Pancreas (tissue), 10 donors: Measurements from ENCODE around the gene GDA. TPM values are rescaled to one million over a fixed set of nuclear protein-coding genes. Genes with fewer than 3 reads are reported as not detected.

ENCODE experiments used
- ATAC-seq, 4 donors: fragments of 200-7000 bp; cut with Tn5 transposase; one replicate each; pipeline versions ENCODE4 v1.8.0 to v1.9.1; 2020; ENCODE audit warnings: mild to moderate bottlenecking in 4 of 4, moderate library complexity in 4 of 4
- DNase-seq, 6 donors: peaks; one replicate each; pipeline ENCODE4 v3.0.0-alpha.2; 2020
- FAIRE-seq: peaks from 2 replicates; lab custom pipeline; 2012; peaks lifted over from hg19 to GRCh38; lab: Jason Lieb, UNC
- H3K27ac ChIP-seq, 4 donors: fragments of 200-600 bp; sonication (generic); 1 replicate in 3 of 4; 2 replicates in 1 of 4; pipeline versions ENCODE4 v1.5.0 to v1.8.0; 2020
- H3K27me3 ChIP-seq, 4 donors: fragments of 200-600 bp; one replicate each; pipeline ENCODE4 v1.8.0; 2021
- H3K36me3 ChIP-seq, 3 donors: fragments of 200-600 bp; sonication (generic) in 1 of 3; one replicate each; pipeline versions ENCODE4 v1.5.0 to v1.8.0; 2020 to 2021
- H3K4me1 ChIP-seq, 3 donors: fragments of 200-600 bp; one replicate each; pipeline ENCODE4 v1.8.0; 2021
- H3K4me3 ChIP-seq, 4 donors: fragments of 200-600 bp; sonication (generic) in 2 of 4; one replicate each; pipeline versions ENCODE4 v1.5.0 to v1.8.0; 2020 to 2021
- H3K9me3 ChIP-seq, 4 donors: fragments of 200-600 bp; one replicate each; pipeline ENCODE4 v1.8.0; 2021
- CTCF ChIP-seq, 4 donors: fragments of 200-600 bp; sonication (generic) in 3 of 4; IDR thresholded peaks; one replicate each; pipeline versions ENCODE4 v1.5.0 to v1.8.0; 2021; ENCODE audit warnings: antibody characterized with exemption in 4 of 4
- WGBS, 2 donors: extraction: QIAGEN DNeasy Blood & Tissue Kit; methylation state at CpG; one replicate each; pipeline ENCODE4 v1.1.7; 2013; 5-methylcytosine and 5-hydroxymethylcytosine counted together
- intact Hi-C, 3 donors: fragments of 100-400 bp; cut with DNase I; formaldehyde crosslinking; loops; one replicate each; pipeline versions ENCODE4 v1.11.1 to v1.14.2; 2022
- polyA plus RNA-seq, 2 donors: library from polyadenylated mRNA; stranded (reverse); fragments of 200-250 nt; gene quantifications; one replicate each; pipeline ENCODE4 v1.2.3, GENCODE V29; 2013
- total RNA-seq, 6 donors: library from RNA; stranded (reverse); fragmentation: NEBNext Ultra II Directional in 4 of 6; extraction: Animal tissue kit (Norgen Biotek cat#: 25700) in 4 of 6; gene quantifications; one replicate each; pipeline versions ENCODE4 v1.2.1 to v1.2.4, GENCODE V29; 2021 to 2023
- donor health status: healthy with polysubstance abuse.
- donor health status: DM: no; HTN: no; CAD: no; lungs with moderate emphysema.
- donor health status: DM: no; HTN: no; CAD: no.
- donor health status: control.
- donor health status: control.
- donor health status: Bipolar disorder and iron deficiency.
- donor health status: DM: yes; HTN: yes; CAD: no.
- donor health status: DM: no; HTN: no; CAD: no.
- donor health status: DM: no; HTN: no; CAD: no.
- donor health status: DM: yes; HTN: yes; CAD: no.

GDA gene
- total and polyA plus RNA-seq, 8 donors: 1.0 to 11.6 (median 2.1) TPM

GRCh38 chr9:72127753-72128152, 21.5 kb upstream of the GDA start:
- peaks cover 0 to 12% (median 11%) of the 10 kb centered on the region in 3 donors for H3K4me1 ChIP-seq
- DNase-seq (no peak), FAIRE-seq (no peak), ATAC-seq (peak in 1 of 4 donors; percentile 37)
- H3K36me3 ChIP-seq: no peaks in the 10 kb centered on the region
- no peaks in the 10 kb centered on the region for H3K9me3 ChIP-seq
- H3K4me3 ChIP-seq: no peak overlapping the region
- intact Hi-C loops: no loop called here
- 3 to 10% methylated on average over 2 of the region's 2 CpGs for whole genome bisulfite sequencing, 2 donors
- H3K27me3 ChIP-seq: no peaks in the 10 kb centered on the region
- no peak for TF ChIP-seq CTCF (IDR thresholded peaks at IDR 0.05)
- H3K27ac ChIP-seq: no peak overlapping the region

DNA sequence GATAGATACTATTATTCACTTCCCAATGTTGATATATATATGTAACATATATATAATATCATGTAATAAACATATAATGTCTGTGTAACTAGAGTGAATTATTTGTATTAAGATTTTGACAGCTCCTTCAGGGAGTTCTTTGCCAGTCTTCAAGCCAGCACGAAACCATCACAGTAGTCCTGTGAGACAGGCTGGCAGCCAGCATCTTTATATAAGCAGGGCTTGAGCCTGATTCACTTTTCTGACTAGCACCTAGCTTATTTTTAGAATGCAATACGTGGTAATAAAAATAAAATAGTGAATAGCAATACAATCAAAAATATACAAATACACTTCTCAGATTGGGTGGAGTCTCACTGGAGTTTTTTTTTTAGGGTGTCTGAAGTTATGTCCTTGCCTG, 20.7 kb upstream of the GDA start:
- no peak overlapping the region for H3K4me3 ChIP-seq
- WGBS, 2 donors: 43 to 48% methylated on average over 2 of the region's 2 CpGs
- ATAC-seq (no peak), FAIRE-seq (no peak), DNase-seq (no peak)
- intact Hi-C loops: no loop called here
- H3K9me3 ChIP-seq: no peaks in the 10 kb centered on the region
- H3K4me1 ChIP-seq: peaks cover 0 to 12% (median 11%) of the 10 kb centered on the region in 3 donors
- no peaks in the 10 kb centered on the region for H3K36me3 ChIP-seq
- H3K27me3 ChIP-seq: no peaks in the 10 kb centered on the region
- H3K27ac ChIP-seq: no peak overlapping the region
- TF ChIP-seq CTCF (IDR thresholded peaks at IDR 0.05): no peak

DNA sequence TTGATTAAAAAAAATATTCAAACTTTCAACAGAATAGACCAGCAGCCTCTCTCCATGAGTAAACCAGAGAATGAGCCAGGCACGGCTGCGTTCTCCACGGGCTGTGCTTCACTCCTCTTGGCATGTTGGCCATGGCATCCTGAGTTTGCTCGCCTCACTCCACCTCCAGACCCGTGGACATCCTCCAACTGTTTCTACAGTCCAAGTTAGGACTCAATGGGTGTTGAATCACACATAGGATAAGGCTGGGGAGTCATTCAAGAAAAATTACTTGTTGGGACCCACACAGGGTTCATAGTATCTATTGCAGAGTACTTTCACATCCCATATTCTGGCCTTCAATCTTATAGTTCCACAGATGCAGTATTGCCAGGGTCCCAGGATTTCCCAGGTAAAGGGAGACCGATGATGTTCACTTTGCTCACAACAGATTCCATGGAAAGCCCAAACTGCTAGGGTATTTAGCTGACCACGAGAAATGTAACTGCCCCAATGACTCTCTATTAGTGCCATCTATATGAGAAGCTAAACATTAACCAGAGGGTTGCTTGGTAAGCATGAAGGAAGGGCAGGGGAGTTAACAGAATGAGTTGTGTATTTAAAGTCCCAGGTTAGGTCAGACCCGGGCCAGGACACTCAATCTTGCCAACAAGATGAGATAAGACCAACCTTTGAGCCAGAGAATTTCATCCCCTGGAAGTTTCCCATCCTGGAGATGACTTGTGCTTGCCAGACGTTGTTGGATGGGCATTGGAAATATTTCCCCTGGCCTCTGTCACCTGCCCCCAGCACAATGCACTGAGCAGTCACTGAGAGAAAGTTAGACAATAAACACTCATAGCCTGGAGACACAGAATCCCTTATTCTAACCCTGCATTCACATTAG, 19.7 kb upstream of the GDA start:
- FAIRE-seq (no peak), ATAC-seq (peak; percentile 88 to 97 (median 92)), DNase-seq (peak in 4 of 6 donors; percentile 19 to 55 (median 32))
- TF ChIP-seq CTCF (IDR thresholded peaks at IDR 0.05): no peak
- H3K4me3 ChIP-seq: no peak overlapping the region
- H3K4me1 ChIP-seq: peaks cover 0 to 12% (median 11%) of the 10 kb centered on the region in 3 donors
- intact Hi-C loops: no loop called here
- H3K36me3 ChIP-seq: no peaks in the 10 kb centered on the region
- H3K27ac ChIP-seq: no peak overlapping the region
- H3K27me3 ChIP-seq: no peaks in the 10 kb centered on the region
- 42 to 48% methylated on average over 9 of the region's 9 CpGs for WGBS, 2 donors
- no peaks in the 10 kb centered on the region for H3K9me3 ChIP-seq

GRCh38 chr9:72130321-72130720, 18.9 kb upstream of the GDA start:
- DNase-seq: no peak
- Histone ChIP-seq H3K9me3 (no peaks in the 10 kb centered on the region), H3K4me1 (peaks cover 0 to 12% (median 11%) of the 10 kb centered on the region in 3 donors), H3K4me3 (no peak overlapping the region), H3K36me3 (no peaks in the 10 kb centered on the region), H3K27ac (no peak overlapping the region), H3K27me3 (no peaks in the 10 kb centered on the region)
- intact Hi-C loops: no loop called here
- TF ChIP-seq CTCF (IDR thresholded peaks at IDR 0.05): no peak
- ATAC-seq: no peak
- FAIRE-seq: no peak

DNA sequence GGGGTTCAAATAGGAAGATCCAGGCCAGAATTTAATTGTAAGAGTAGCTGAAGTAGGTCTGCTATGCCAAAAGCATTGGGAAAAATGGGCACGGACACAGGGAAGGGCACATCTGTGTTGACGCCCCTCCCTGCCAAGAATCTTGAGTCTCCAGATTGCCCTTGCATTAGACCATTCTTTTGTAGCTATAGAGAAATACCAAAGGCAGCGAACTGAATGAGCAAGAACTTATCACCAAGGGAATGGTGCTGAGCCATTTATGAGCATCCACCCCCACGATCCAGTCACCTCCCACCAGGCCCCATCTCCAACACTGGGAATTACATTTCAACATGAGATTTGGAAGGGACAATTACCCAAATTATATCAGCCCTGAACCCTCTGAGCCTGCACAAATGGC, 18.0 kb upstream of the GDA start:
- Histone ChIP-seq H3K4me1 (peaks cover 0 to 12% (median 11%) of the 10 kb centered on the region in 3 donors), H3K27ac (no peak overlapping the region), H3K36me3 (no peaks in the 10 kb centered on the region), H3K4me3 (no peak overlapping the region), H3K9me3 (no peaks in the 10 kb centered on the region), H3K27me3 (no peaks in the 10 kb centered on the region)
- WGBS, 2 donors: 67 to 82% methylated on average over 4 of the region's 4 CpGs
- DNase-seq (no peak), FAIRE-seq (no peak), ATAC-seq (no peak)
- no peak for TF ChIP-seq CTCF (IDR thresholded peaks at IDR 0.05)
- intact Hi-C loops: no loop called here
